Panc1 (cell line): Measurements from ENCODE around the gene PHC3. TPM values are rescaled to one million over a fixed set of nuclear protein-coding genes. Genes with fewer than 3 reads are reported as not detected.

Experiments
- ATAC-seq: fragments of 200-7000 bp; cut with Tn5 transposase; 2 replicates; pipeline ENCODE4 v1.9.1; 2020; ENCODE audit warnings: mild to moderate bottlenecking, moderate library complexity
- BruUV-seq: library from RNA; stranded (reverse); fragments of 400-500 nt; replicated peaks from 2 replicates; lab custom pipeline; 2021; lab: Mats Ljungman, UMichigan
- CTCF ChIA-PET: fragments of 300-600 bp; sonication (Branson Sonifier 250); formaldehyde crosslinking; loops from one replicate; lab custom pipeline; 2022; ENCODE audit warnings: antibody characterized with exemption; lab: Charles Lee
- POLR2A ChIA-PET: fragments of 300-600 bp; sonication (Branson Sonifier 250); formaldehyde crosslinking; loops from one replicate; lab custom pipeline; 2022; ENCODE audit warnings: antibody characterized with exemption; lab: Charles Lee
- DNase-seq: peaks from one replicate; pipeline ENCODE4 v3.0.0-alpha.2; 2010; ENCODE audit warnings: low read depth, low spot score
- H3K27ac ChIP-seq: 2 replicates; pipeline ENCODE4 v1.5.1; 2011; ENCODE audit warnings: mild to moderate bottlenecking, low read length, inconsistent platforms
- H3K27me3 ChIP-seq: fragments of 200-500 bp; sonication (Bioruptor generic); 2 replicates; pipeline ENCODE4 v1.6.0; 2014; ENCODE audit warnings: low read length, inconsistent platforms; ENCODE audit not compliant: control insufficient read depth, insufficient read depth
- H3K36me3 ChIP-seq: fragments of 200-500 bp; sonication (Bioruptor generic); 2 replicates; pipeline ENCODE4 v1.5.1; 2014; ENCODE audit warnings: inconsistent platforms, mild to moderate bottlenecking, low read length, moderate library complexity; ENCODE audit not compliant: control insufficient read depth, insufficient read depth
- H3K4me1 ChIP-seq: 2 replicates; pipeline ENCODE4 v1.5.1; 2011; ENCODE audit warnings: inconsistent platforms, mild to moderate bottlenecking, low read length, moderate library complexity; ENCODE audit not compliant: control insufficient read depth, insufficient read depth
- H3K4me3 ChIP-seq, 2 experiments: 2 replicates each; pipeline ENCODE4 v1.5.1; 2011 to 2012; ENCODE audit warnings: low read depth in 2 of 2, low read length in 2 of 2, mild to moderate bottlenecking in 2 of 2, inconsistent platforms in 1 of 2, moderate library complexity in 1 of 2
- H3K9me3 ChIP-seq: fragments of 200-500 bp; sonication (Bioruptor generic); 2 replicates; pipeline ENCODE4 v1.5.1; 2014; ENCODE audit warnings: low read depth, mild to moderate bottlenecking, inconsistent platforms, low read length, moderate library complexity; ENCODE audit not compliant: control insufficient read depth, insufficient read depth
- POLR2AphosphoS5 ChIP-seq: IDR thresholded peaks from 2 replicates; pipeline ENCODE4 v1.6.1; 2012; ENCODE audit warnings: mild to moderate bottlenecking, low read depth, low read length, moderate library complexity
- SIN3A ChIP-seq: IDR thresholded peaks from 2 replicates; pipeline ENCODE4 v1.6.1; 2012; ENCODE audit warnings: low read depth, mild to moderate bottlenecking, low read length, moderate library complexity, borderline replicate concordance; ENCODE audit not compliant: insufficient read depth
- TCF7L2 ChIP-seq: IDR thresholded peaks from 2 replicates; pipeline ENCODE4 v1.6.1; 2011; ENCODE audit warnings: mild to moderate bottlenecking, low read depth, low read length, inconsistent platforms
- in situ Hi-C: cut with HindIII; loops from 2 replicates; pipeline ENCODE4 v1.10.0; 2016; ENCODE audit warnings: low sequenced_read_pairs, low pct_unique_long_range_greater_than_20kb
- intact Hi-C: fragments of 100-400 bp; cut with micrococcal nuclease; formaldehyde crosslinking; loops from one replicate; pipeline ENCODE4 v1.10.0; 2022; ENCODE audit not compliant: unreplicated experiment
- total RNA-seq: library from RNA; stranded (reverse); gene quantifications from one replicate; pipeline ENCODE4 v1.2.1, GENCODE V29; 2021; ENCODE audit not compliant: unreplicated experiment
- TF ChIP-seq, protein P1 (sequence below), 2 experiments: IDR thresholded peaks; 2 replicates each; pipeline ENCODE4 v1.6.1; 2011 to 2012; ENCODE audit warnings: low read depth in 2 of 2, control low read depth in 1 of 2, low read length in 1 of 2, mild to moderate bottlenecking in 1 of 2, moderate library complexity in 1 of 2; ENCODE audit not compliant: insufficient read depth in 1 of 2
- TF ChIP-seq, protein P2 (sequence below): fragments of 450-650 bp; IDR thresholded peaks from 2 replicates; pipeline ENCODE4 v1.5.1; 2017; ENCODE audit warnings: mild to moderate bottlenecking

The PHC3 gene
- total RNA-seq, 1 experiment from 2014 or later: 53.8 TPM

GRCh38 chr3:170163956-170164645 lies 17.4 kb downstream of the PHC3 start:
- TF ChIP-seq, protein P1, sequence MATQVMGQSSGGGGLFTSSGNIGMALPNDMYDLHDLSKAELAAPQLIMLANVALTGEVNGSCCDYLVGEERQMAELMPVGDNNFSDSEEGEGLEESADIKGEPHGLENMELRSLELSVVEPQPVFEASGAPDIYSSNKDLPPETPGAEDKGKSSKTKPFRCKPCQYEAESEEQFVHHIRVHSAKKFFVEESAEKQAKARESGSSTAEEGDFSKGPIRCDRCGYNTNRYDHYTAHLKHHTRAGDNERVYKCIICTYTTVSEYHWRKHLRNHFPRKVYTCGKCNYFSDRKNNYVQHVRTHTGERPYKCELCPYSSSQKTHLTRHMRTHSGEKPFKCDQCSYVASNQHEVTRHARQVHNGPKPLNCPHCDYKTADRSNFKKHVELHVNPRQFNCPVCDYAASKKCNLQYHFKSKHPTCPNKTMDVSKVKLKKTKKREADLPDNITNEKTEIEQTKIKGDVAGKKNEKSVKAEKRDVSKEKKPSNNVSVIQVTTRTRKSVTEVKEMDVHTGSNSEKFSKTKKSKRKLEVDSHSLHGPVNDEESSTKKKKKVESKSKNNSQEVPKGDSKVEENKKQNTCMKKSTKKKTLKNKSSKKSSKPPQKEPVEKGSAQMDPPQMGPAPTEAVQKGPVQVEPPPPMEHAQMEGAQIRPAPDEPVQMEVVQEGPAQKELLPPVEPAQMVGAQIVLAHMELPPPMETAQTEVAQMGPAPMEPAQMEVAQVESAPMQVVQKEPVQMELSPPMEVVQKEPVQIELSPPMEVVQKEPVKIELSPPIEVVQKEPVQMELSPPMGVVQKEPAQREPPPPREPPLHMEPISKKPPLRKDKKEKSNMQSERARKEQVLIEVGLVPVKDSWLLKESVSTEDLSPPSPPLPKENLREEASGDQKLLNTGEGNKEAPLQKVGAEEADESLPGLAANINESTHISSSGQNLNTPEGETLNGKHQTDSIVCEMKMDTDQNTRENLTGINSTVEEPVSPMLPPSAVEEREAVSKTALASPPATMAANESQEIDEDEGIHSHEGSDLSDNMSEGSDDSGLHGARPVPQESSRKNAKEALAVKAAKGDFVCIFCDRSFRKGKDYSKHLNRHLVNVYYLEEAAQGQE (IDR thresholded peaks at IDR 0.05; ENCODE audit: insufficient read depth in 1 of 2, low read depth in 2 of 2, low read length in 1 of 2): no peak
- TF ChIP-seq TCF7L2 (no peak), SIN3A (no peak), POLR2AphosphoS5 (no peak)
- TF ChIP-seq, protein P2, sequence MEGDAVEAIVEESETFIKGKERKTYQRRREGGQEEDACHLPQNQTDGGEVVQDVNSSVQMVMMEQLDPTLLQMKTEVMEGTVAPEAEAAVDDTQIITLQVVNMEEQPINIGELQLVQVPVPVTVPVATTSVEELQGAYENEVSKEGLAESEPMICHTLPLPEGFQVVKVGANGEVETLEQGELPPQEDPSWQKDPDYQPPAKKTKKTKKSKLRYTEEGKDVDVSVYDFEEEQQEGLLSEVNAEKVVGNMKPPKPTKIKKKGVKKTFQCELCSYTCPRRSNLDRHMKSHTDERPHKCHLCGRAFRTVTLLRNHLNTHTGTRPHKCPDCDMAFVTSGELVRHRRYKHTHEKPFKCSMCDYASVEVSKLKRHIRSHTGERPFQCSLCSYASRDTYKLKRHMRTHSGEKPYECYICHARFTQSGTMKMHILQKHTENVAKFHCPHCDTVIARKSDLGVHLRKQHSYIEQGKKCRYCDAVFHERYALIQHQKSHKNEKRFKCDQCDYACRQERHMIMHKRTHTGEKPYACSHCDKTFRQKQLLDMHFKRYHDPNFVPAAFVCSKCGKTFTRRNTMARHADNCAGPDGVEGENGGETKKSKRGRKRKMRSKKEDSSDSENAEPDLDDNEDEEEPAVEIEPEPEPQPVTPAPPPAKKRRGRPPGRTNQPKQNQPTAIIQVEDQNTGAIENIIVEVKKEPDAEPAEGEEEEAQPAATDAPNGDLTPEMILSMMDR: no peak
- ChIA-PET CTCF (interaction anchor here (0.5 kb wide), 1 partner anchor 116 kb away, joined by 3 read pairs; no protein-coding TSS in a partner anchor), POLR2A (no interaction called here)
- no peak for ATAC-seq
- in situ Hi-C loops (no loop called here), intact Hi-C loops (no loop called here)
- H3K4me3 ChIP-seq: no peak overlapping the region
- H3K4me1 ChIP-seq: peaks cover 8% of the 10 kb centered on the region; the same call in 1 of the 2 replicates
- BruUV-seq: TSS peak; percentile 3
- peaks cover 2% of the 10 kb centered on the region; the same call in 1 of the 2 replicates for H3K36me3 ChIP-seq
- no peak overlapping the region for H3K27ac ChIP-seq
- no peak for DNase-seq
- no peaks in the 10 kb centered on the region for H3K9me3 ChIP-seq
- H3K27me3 ChIP-seq: no peaks in the 10 kb centered on the region

- ATAC-seq (no peak), DNase-seq (no peak)
- in situ Hi-C loops (no loop called here), intact Hi-C loops (no loop called here)
- Histone ChIP-seq H3K27me3 (no peaks in the 10 kb centered on the region), H3K27ac (no peak overlapping the region), H3K9me3 (no peaks in the 10 kb centered on the region), H3K4me3 (no peak overlapping the region), H3K36me3 (peaks cover 2% of the 10 kb centered on the region; the same call in 1 of the 2 replicates), H3K4me1 (peaks cover 8% of the 10 kb centered on the region; the same call in 1 of the 2 replicates)
- TF ChIP-seq, protein P1 (IDR thresholded peaks at IDR 0.05; ENCODE audit: insufficient read depth in 1 of 2, low read depth in 2 of 2, low read length in 1 of 2): no peak
- TF ChIP-seq SIN3A (no peak), POLR2AphosphoS5 (no peak), TCF7L2 (no peak)
- TF ChIP-seq, protein P2: no peak
- TSS peak; percentile 43 for BruUV-seq
- ChIA-PET POLR2A (no interaction called here), CTCF (no interaction called here)
These were observed 18.9 kb downstream of the PHC3 start for GRCh38 chr3:170162630-170163029.
